ENCODE measurements around the gene GPALPP1.

DNA sequence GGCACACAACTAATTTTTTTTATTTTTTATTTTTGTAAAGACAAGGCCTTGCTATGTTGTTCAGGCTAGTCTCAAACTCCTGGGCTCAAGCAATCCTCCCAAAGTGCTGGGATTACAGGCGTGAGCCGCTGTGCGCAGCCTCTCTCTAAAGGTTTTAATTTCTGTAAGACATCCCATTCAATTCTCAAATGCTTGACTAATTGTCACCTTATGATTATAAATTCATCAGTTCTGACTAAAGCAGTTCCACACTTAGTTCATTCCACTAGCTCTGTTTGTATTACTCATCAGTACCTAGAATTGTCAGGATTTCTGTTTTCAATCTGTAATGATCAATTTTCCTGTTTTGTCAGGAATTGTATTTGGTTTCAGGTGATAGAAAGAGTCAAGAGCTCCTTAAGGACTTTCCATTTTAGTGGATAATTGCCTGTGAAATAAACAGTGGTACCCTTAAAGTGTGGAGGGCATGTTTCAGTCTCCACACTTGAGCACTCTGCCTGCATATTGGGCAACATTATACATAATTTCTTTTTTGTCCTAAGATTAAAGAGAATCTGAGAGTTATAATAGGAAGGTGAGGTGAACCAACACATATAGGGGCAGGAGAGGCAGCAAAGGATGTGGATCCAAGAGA is 27.6 kb downstream of the GPALPP1 start:
- TF ChIP-seq, protein P1, sequence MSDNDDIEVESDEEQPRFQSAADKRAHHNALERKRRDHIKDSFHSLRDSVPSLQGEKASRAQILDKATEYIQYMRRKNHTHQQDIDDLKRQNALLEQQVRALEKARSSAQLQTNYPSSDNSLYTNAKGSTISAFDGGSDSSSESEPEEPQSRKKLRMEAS (IDR thresholded peaks at IDR 0.05; ENCODE audit: low read depth, low read length), result no peak
- TF ChIP-seq, protein P2, sequence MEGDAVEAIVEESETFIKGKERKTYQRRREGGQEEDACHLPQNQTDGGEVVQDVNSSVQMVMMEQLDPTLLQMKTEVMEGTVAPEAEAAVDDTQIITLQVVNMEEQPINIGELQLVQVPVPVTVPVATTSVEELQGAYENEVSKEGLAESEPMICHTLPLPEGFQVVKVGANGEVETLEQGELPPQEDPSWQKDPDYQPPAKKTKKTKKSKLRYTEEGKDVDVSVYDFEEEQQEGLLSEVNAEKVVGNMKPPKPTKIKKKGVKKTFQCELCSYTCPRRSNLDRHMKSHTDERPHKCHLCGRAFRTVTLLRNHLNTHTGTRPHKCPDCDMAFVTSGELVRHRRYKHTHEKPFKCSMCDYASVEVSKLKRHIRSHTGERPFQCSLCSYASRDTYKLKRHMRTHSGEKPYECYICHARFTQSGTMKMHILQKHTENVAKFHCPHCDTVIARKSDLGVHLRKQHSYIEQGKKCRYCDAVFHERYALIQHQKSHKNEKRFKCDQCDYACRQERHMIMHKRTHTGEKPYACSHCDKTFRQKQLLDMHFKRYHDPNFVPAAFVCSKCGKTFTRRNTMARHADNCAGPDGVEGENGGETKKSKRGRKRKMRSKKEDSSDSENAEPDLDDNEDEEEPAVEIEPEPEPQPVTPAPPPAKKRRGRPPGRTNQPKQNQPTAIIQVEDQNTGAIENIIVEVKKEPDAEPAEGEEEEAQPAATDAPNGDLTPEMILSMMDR (IDR thresholded peaks at IDR 0.05; ENCODE audit: low read depth, low read length), result no peak
- TF ChIP-seq POLR2A (IDR thresholded peaks at IDR 0.05; ENCODE audit: extremely low read depth, insufficient read length), result no peak
- no peak for TF ChIP-seq MYC (IDR thresholded peaks at IDR 0.05; ENCODE audit: low read depth, low read length)

Measured in NB4 (cell line).